ENCODE data around the gene RAB3GAP2.

RAB3GAP2 gene

DNA sequence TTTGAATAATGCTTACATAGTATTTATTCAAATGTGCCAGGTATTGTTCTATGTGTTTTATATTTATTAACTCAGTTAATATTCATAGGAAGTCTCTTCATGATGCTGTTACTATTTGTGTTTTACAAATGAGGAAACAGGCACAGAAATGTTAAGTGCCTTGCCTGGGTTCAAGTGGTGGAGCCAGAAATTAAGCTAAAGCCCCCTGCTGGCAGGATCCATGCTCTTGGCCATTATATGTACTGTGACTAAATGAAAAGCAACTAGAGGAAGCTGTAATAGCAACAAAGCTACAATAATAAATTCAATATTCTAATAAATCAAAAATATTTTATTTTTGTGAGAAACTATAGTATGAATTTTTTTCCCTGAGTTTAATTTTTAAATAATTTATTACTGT lies 148.4 kb downstream of the RAB3GAP2 start:
- Histone ChIP-seq H3K27me3 (ENCODE audit: insufficient read depth, poor library complexity, severe bottlenecking) (no peaks in the 10 kb centered on the region), H3K27ac (replicated peaks) (no peak overlapping the region), H3K4me3 (replicated peaks; ENCODE audit: insufficient read depth, low read length) (no peak overlapping the region)
- TF ChIP-seq, protein P1, sequence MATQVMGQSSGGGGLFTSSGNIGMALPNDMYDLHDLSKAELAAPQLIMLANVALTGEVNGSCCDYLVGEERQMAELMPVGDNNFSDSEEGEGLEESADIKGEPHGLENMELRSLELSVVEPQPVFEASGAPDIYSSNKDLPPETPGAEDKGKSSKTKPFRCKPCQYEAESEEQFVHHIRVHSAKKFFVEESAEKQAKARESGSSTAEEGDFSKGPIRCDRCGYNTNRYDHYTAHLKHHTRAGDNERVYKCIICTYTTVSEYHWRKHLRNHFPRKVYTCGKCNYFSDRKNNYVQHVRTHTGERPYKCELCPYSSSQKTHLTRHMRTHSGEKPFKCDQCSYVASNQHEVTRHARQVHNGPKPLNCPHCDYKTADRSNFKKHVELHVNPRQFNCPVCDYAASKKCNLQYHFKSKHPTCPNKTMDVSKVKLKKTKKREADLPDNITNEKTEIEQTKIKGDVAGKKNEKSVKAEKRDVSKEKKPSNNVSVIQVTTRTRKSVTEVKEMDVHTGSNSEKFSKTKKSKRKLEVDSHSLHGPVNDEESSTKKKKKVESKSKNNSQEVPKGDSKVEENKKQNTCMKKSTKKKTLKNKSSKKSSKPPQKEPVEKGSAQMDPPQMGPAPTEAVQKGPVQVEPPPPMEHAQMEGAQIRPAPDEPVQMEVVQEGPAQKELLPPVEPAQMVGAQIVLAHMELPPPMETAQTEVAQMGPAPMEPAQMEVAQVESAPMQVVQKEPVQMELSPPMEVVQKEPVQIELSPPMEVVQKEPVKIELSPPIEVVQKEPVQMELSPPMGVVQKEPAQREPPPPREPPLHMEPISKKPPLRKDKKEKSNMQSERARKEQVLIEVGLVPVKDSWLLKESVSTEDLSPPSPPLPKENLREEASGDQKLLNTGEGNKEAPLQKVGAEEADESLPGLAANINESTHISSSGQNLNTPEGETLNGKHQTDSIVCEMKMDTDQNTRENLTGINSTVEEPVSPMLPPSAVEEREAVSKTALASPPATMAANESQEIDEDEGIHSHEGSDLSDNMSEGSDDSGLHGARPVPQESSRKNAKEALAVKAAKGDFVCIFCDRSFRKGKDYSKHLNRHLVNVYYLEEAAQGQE (IDR thresholded peaks at IDR 0.05; ENCODE audit: insufficient replicate concordance, low read depth), result no peak
- TF ChIP-seq SPI1 (IDR thresholded peaks at IDR 0.05; ENCODE audit: borderline replicate concordance, low read depth) (no peak), POLR2AphosphoS5 (IDR thresholded peaks at IDR 0.05; ENCODE audit: low read depth) (no peak), GABPA (IDR thresholded peaks at IDR 0.05; ENCODE audit: low read depth) (no peak)
- TF ChIP-seq, protein P2, sequence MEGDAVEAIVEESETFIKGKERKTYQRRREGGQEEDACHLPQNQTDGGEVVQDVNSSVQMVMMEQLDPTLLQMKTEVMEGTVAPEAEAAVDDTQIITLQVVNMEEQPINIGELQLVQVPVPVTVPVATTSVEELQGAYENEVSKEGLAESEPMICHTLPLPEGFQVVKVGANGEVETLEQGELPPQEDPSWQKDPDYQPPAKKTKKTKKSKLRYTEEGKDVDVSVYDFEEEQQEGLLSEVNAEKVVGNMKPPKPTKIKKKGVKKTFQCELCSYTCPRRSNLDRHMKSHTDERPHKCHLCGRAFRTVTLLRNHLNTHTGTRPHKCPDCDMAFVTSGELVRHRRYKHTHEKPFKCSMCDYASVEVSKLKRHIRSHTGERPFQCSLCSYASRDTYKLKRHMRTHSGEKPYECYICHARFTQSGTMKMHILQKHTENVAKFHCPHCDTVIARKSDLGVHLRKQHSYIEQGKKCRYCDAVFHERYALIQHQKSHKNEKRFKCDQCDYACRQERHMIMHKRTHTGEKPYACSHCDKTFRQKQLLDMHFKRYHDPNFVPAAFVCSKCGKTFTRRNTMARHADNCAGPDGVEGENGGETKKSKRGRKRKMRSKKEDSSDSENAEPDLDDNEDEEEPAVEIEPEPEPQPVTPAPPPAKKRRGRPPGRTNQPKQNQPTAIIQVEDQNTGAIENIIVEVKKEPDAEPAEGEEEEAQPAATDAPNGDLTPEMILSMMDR (IDR thresholded peaks at IDR 0.05; ENCODE audit: insufficient read depth, low read length), result no peak
- peak in 1 of 2 experiments; percentile 15 for DNase-seq (ENCODE audit: low read depth in 1 of 2, low spot score in 1 of 2)

DNA sequence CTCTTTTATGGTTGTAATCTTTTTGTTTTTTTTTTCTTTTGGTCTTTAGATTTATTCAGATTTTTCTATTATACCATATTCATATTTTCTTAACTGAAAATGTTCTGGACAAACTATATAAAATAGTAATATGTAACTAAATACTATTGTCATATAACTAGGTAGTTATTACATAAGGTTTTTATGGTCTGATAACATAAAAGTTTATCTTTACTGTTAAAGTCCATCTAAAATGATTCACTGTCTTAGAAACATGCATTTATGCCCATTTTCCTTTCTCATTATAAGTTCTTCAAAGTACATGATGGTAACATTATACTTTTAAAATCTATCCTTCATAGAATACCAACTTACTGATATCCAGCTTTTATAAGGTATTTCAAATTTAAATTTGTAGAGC lies 149.2 kb downstream of the RAB3GAP2 start:
- Histone ChIP-seq H3K27me3 (ENCODE audit: insufficient read depth, poor library complexity, severe bottlenecking) (no peaks in the 10 kb centered on the region), H3K4me3 (replicated peaks; ENCODE audit: insufficient read depth, low read length) (no peak overlapping the region), H3K27ac (replicated peaks) (no peak overlapping the region)
- DNase-seq (ENCODE audit: low read depth in 1 of 2, low spot score in 1 of 2), result no peak
- TF ChIP-seq SPI1 (IDR thresholded peaks at IDR 0.05; ENCODE audit: borderline replicate concordance, low read depth) (no peak), POLR2AphosphoS5 (IDR thresholded peaks at IDR 0.05; ENCODE audit: low read depth) (no peak), GABPA (IDR thresholded peaks at IDR 0.05; ENCODE audit: low read depth) (no peak)
- TF ChIP-seq, protein P1 (IDR thresholded peaks at IDR 0.05; ENCODE audit: insufficient replicate concordance, low read depth), result no peak
- TF ChIP-seq, protein P2 (IDR thresholded peaks at IDR 0.05; ENCODE audit: insufficient read depth, low read length), result no peak

DNA sequence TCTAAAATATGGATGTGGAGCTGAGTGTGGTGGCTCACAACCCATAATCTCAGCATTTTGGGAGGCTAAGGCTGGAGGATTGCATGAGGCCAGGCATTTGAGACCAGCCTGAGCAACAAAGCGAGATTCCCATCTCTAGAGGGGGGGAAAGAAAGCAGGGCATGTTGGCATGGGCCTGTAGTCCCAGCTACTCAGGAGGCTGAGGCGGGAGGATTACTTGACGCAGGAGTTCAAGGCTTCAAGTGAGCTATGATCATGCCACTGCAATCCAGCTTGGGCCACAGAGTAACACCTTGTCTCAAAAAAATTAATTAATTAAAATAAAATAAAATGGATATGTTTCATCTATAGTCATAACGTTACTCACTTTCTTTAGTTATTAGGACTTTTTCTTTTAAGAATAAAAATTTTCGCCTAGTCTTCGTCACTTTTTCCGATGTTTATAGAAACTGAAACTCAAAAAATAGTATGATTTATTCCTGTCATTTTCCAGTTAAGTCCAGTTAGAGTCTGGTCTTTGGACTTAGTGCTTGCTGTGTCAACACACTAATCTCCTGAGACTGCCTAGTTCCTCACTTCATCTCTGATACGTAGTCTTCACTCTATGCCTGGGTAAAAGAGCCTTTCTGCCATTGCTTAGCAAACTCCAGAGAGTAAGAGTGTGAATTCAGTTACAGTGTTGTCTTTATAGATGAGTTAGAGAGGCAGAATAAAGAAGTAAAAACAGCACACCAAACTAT lies 150.3 kb downstream of the RAB3GAP2 start:
- no peaks in the 10 kb centered on the region for H3K27me3 ChIP-seq (ENCODE audit: insufficient read depth, poor library complexity, severe bottlenecking)
- no peak for DNase-seq (ENCODE audit: low read depth in 1 of 2, low spot score in 1 of 2)
- no peak for TF ChIP-seq GABPA (IDR thresholded peaks at IDR 0.05; ENCODE audit: low read depth)
- TF ChIP-seq, protein P2 (IDR thresholded peaks at IDR 0.05; ENCODE audit: insufficient read depth, low read length), result no peak
- TF ChIP-seq, protein P1 (IDR thresholded peaks at IDR 0.05; ENCODE audit: insufficient replicate concordance, low read depth), result no peak
- H3K4me3 ChIP-seq (replicated peaks; ENCODE audit: insufficient read depth, low read length), result no peak overlapping the region
- no peak overlapping the region for H3K27ac ChIP-seq (replicated peaks)
